ENCODE data around the gene GRAMD2A.

GRCh38 chr15:72238586-72238985 is 41.0 kb upstream of the GRAMD2A start:
- TF ChIP-seq RCOR1 (conservative IDR thresholded peaks at IDR 0.05; ENCODE audit: low read depth, low read length): no peak
- no peak for TF ChIP-seq MEF2A (IDR thresholded peaks at IDR 0.05; ENCODE audit: insufficient read depth, low read depth, low read length)
- TF ChIP-seq EP300 (IDR thresholded peaks at IDR 0.05; ENCODE audit: borderline replicate concordance in 1 of 2, control insufficient read depth in 1 of 2, low read depth in 2 of 2, low read length in 2 of 2): no peak
- no peak for TF ChIP-seq SUZ12 (IDR thresholded peaks at IDR 0.05; ENCODE audit: unreplicated experiment)
- no peak for TF ChIP-seq POLR2A (IDR thresholded peaks at IDR 0.05; ENCODE audit: low read depth, low read length)
- TF ChIP-seq SMC3 (IDR thresholded peaks at IDR 0.05; ENCODE audit: borderline replicate concordance, low read length): no peak
- TF ChIP-seq NR2C2 (IDR thresholded peaks at IDR 0.05; ENCODE audit: borderline replicate concordance, control insufficient read depth, insufficient read length, low read depth): no peak
- TF ChIP-seq BCLAF1 (IDR thresholded peaks at IDR 0.05): no peak
- TF ChIP-seq CTCF (IDR thresholded peaks at IDR 0.05 in 2 of 3, conservative IDR thresholded peaks at IDR 0.05 in 1 of 3; ENCODE audit: control insufficient read depth in 2 of 3, extremely low read depth in 1 of 3, insufficient read depth in 1 of 3, low read depth in 3 of 3, low read length in 3 of 3): no peak
- TF ChIP-seq MXI1 (IDR thresholded peaks at IDR 0.05; ENCODE audit: low read depth, low read length): no peak
- TF ChIP-seq POLR2AphosphoS2 (IDR thresholded peaks at IDR 0.05; ENCODE audit: low read depth, low read length): no peak
